GM12872 (cell line): Measurements from ENCODE around the gene GALNT7.

Source experiments
- CTCF ChIP-seq: IDR thresholded peaks from 3 replicates; pipeline ENCODE4 v1.5.1; 2011; ENCODE audit warnings: low read depth, mild to moderate bottlenecking, low read length, moderate library complexity; ENCODE audit not compliant: insufficient read depth

Gene GALNT7

GRCh38 chr4:173213296-173213695 is 44.7 kb downstream of the GALNT7 start:
- no peak for TF ChIP-seq CTCF

GRCh38 chr4:173214231-173214630 is 45.6 kb downstream of the GALNT7 start:
- TF ChIP-seq CTCF, result no peak

GRCh38 chr4:173214661-173215060 is 46.0 kb downstream of the GALNT7 start:
- no peak for TF ChIP-seq CTCF

- no peak for TF ChIP-seq CTCF
Measured at GRCh38 chr4:173217075-173217474, 48.5 kb downstream of the GALNT7 start.

GRCh38 chr4:173217727-173218126 is 49.1 kb downstream of the GALNT7 start:
- TF ChIP-seq CTCF, result no peak

- TF ChIP-seq CTCF, result no peak
Measured at GRCh38 chr4:173218411-173219125, 50.0 kb downstream of the GALNT7 start.

- TF ChIP-seq CTCF, result no peak
Measured at GRCh38 chr4:173223743-173224142, 55.1 kb downstream of the GALNT7 start.
